GM23248 (cell line): ENCODE results near the gene LYST.

Experiments used
- EZH2 ChIP-seq: fragments of 200-600 bp; sonication (generic); IDR thresholded peaks from 2 replicates; pipeline ENCODE4 v1.6.1; 2018; ENCODE audit warnings: antibody characterized with exemption, mild to moderate bottlenecking; ENCODE audit not compliant: insufficient read depth, poor library complexity, severe bottlenecking
- EZH2phosphoT487 ChIP-seq: fragments of 200-600 bp; sonication (generic); IDR thresholded peaks from 2 replicates; pipeline ENCODE4 v1.6.1; 2018; ENCODE audit warnings: antibody characterized with exemption, moderate library complexity, mild to moderate bottlenecking, low read depth; ENCODE audit not compliant: insufficient read depth

DNA sequence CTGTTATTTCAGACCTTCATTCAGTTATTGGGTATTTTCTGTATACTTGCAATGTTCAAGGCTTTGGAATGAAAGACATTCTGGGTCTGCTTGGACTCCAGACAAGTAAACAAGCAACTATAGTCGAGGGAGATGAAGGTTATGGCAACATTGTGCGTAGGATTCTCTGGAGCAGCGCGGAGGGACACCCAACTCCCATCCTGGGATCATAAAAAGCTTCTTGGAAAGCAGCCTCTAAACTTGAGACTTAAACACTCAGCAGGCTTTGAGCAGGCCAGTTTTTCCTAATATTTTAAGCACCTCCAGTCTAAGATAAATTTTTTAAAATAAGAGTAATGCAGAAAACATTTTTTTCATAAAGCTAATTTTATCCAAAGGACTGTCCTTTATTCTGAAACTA is 7.6 kb upstream of the LYST start:
- TF ChIP-seq EZH2phosphoT487 (no peak), EZH2 (no peak)
